GM21423 (cell line): ENCODE results near the gene AMOTL1.

Source experiments
- ATAC-seq: cut with Tn5 transposase; IDR thresholded peaks from one replicate; pipeline ENCODE4 v1.9.1; 2021; ENCODE audit warnings: mild to moderate bottlenecking, moderate library complexity; ENCODE audit not compliant: unreplicated experiment

Gene AMOTL1

GRCh38 chr11:94871491-94872185 is 103.5 kb downstream of the AMOTL1 start:
- ATAC-seq: no peak

GRCh38 chr11:94873916-94874540 is 105.9 kb downstream of the AMOTL1 start:
- no peak for ATAC-seq

- no peak for ATAC-seq
These were observed 108.1 kb downstream of the AMOTL1 start for GRCh38 chr11:94876222-94876621.

- ATAC-seq: peak; percentile 94
These were observed 108.7 kb downstream of the AMOTL1 start for GRCh38 chr11:94876645-94877442.

- ATAC-seq: no peak
These were observed 109.5 kb downstream of the AMOTL1 start for GRCh38 chr11:94877443-94878200.

- no peak for ATAC-seq
These were observed 110.8 kb downstream of the AMOTL1 start for GRCh38 chr11:94879006-94879405.

- no peak for ATAC-seq
These were observed 112.1 kb downstream of the AMOTL1 start for GRCh38 chr11:94880216-94880615.

- ATAC-seq: no peak
These were observed 114.8 kb downstream of the AMOTL1 start for GRCh38 chr11:94882931-94883330.

- no peak for ATAC-seq
These were observed 115.7 kb downstream of the AMOTL1 start for GRCh38 chr11:94883878-94884277.

GRCh38 chr11:94884376-94884775 is 116.2 kb downstream of the AMOTL1 start:
- no peak for ATAC-seq

GRCh38 chr11:94885133-94885532 is 117.0 kb downstream of the AMOTL1 start:
- ATAC-seq: peak; percentile 72

GRCh38 chr11:94885581-94885980 is 117.4 kb downstream of the AMOTL1 start:
- no peak for ATAC-seq

GRCh38 chr11:94888204-94888603 is 120.0 kb downstream of the AMOTL1 start:
- ATAC-seq: no peak

- no peak for ATAC-seq
These were observed 127.3 kb downstream of the AMOTL1 start for GRCh38 chr11:94895451-94895850.

GRCh38 chr11:94895971-94896370 is 127.8 kb downstream of the AMOTL1 start:
- ATAC-seq: no peak

- peak; percentile 74 for ATAC-seq
These were observed 129.2 kb downstream of the AMOTL1 start for GRCh38 chr11:94897330-94897768.

GRCh38 chr11:94907226-94907625 is 139.1 kb downstream of the AMOTL1 start:
- no peak for ATAC-seq

GRCh38 chr11:94909371-94909820 is 141.2 kb downstream of the AMOTL1 start:
- ATAC-seq: no peak

GRCh38 chr11:94910270-94910669 is 142.1 kb downstream of the AMOTL1 start:
- ATAC-seq: no peak

- no peak for ATAC-seq
These were observed 142.6 kb downstream of the AMOTL1 start for GRCh38 chr11:94910779-94911178.

- no peak for ATAC-seq
These were observed 144.7 kb downstream of the AMOTL1 start for GRCh38 chr11:94912806-94913205.
